GM12864 (cell line): ENCODE results near the gene ATG16L2.
"Not testable (repeated sequence)": the region's sequence is repeated elsewhere in the genome, so short reads cannot be mapped to it uniquely, and the experiment has no call there.

Experiments
- DNase-seq: peaks from one replicate; pipeline ENCODE4 v3.0.0-alpha.2; 2011; ENCODE audit warnings: low read depth
- H3K4me3 ChIP-seq: 2 replicates; pipeline ENCODE4 v1.5.1; 2011; ENCODE audit warnings: mild to moderate bottlenecking, low read depth, low read length, control low read depth
- CTCF ChIP-seq: IDR thresholded peaks from 2 replicates; pipeline ENCODE4 v1.5.1; 2011; ENCODE audit warnings: low read depth, mild to moderate bottlenecking, moderate library complexity, low read length, control low read depth, inconsistent platforms; ENCODE audit errors: missing control alignments

Gene ATG16L2

DNA sequence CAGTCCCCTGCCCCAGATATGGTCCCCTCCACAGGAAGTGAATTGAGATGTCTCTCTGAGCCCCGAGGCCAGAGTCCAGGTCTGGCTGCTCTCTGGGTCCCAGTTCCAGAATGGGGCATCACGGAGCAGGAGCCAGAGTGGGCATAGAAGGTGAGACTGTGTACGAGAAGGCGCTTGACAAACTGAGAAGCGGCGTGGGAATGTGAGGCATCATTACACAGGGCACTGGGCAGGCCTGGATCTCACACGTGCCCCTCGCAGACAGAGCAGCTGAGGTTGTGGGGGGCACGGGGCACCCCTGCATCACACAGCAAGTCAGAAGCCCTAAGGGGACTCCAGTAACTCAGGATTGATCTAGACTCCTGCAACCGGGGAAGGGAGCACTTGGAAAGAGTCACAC is 29.5 kb upstream of the ATG16L2 start:
- TF ChIP-seq CTCF, result no peak
- DNase-seq, result no peak
- no peak overlapping the region for H3K4me3 ChIP-seq

DNA sequence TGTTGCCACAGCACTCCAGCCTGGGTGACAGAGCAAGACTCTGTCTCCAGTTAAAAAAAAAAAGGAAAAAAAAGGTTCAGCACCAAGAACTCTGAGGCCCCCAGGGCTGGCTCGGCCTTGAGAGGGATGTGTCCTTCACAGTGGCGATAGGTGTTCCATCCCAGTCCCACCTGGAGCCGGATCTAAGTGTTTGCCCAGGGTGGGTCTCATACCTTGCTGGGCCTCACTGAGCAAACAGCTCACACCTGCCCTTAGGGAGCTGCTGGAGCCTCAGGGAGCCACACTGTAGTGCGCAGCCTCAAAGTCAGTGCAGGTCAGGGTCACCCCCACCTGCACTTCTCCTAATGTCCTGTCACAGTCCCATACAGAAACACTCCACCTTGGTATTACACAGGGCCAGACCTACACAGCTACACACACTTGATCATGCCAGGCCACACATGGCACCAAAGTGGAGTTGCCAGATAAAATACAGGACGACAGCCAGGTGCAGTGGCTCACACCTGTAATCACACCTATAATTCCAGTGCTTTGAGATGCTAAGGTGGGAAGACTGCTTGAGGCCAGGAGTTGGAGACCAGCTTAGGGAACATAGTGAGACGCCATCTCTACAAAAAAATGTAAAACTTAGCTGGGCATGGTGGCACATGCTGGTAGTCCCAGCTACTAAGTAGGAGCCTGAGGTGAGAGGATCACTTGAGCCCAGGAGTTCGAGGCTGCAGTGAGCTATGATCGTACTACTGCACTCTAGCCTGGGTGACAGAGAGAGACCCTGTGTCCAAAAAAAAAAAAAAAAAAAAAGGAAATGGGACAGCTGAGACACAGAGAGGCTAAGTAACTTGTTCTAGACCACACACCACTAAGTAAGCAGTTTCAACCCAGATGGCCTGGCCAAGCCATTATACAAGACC is 27.7 kb upstream of the ATG16L2 start:
- no peak for TF ChIP-seq CTCF
- DNase-seq, result no peak
- no peak overlapping the region for H3K4me3 ChIP-seq

GRCh38 chr11:72787216-72788104 is 26.8 kb upstream of the ATG16L2 start:
- no peak for DNase-seq

DNA sequence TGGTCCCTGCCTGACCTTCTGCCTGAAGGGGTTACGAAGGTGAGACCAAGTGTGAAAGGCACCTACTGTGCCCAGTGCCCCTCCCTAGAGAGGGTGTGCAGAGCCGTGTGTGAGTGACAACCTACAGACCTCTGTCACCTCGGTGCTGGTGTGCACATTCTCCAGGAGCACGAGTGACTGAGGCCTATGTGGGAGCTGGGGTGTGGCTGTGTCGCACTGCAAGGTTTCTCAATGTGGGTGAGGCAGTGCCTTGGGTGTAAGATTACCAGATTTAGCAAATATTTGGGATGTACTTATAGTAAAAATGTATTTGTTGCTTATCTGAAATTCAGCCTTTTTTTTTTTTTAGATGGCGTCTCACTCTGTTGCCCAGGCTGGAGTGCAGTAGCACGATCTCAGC is 26.0 kb upstream of the ATG16L2 start:
- TF ChIP-seq CTCF, result no peak
- no peak for DNase-seq
- no peak overlapping the region for H3K4me3 ChIP-seq

More at GRCh38 chr11:72787216-72788104, 26.8 kb upstream of the ATG16L2 start:
- peak; percentile 58 for TF ChIP-seq CTCF
- no peak overlapping the region for H3K4me3 ChIP-seq

DNA sequence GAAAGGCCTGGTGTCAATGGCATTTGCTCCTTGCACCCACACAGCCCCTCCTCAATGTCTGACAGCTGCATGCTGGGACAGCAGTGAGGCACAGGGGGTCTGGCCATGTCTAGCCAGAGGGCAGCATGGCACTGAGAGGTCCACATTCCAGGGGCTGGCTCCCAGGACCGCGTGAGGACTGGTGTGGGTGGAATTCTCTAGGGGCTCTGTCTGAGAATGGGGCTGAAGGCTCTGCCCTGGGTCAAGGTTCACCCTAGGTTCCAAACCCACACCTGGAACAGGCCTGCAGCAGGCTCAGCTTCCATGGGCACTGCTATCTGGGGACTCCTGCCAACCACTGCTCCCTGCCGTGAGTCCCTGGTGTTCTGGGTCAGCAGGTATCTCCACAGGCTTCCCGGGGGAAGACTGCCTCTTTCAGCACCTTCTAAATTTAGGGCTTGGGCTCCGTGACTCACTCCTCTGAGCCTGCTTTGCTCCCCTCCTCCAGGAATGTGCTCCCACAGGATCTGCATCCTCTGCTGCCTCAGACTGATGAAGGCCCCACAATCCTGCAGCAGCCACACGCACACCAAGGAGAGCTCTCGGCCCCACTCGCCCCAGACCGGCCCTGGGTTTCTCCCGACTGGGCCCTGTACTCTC is 24.6 kb upstream of the ATG16L2 start:
- no peak for DNase-seq
- TF ChIP-seq CTCF, result no peak
- H3K4me3 ChIP-seq, result no peak overlapping the region

DNA sequence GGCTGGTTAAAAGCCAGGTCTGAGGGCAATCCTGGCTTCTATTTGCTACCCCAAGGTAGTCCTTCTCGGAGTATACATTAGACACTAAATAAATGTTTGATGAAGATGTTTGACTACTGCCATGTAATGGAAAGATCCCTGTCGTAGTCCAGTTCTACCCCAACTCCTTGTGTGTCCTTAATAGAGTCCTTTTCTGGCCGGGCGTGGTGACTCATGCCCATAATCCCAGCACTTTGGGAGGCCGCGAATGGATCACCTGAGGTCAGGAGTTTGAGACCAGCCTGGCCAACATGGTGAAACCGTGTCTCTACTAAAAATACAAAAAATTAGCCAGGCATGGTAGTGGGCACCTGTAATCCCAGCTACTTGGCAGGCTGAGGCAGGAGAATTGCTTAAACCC is 23.0 kb upstream of the ATG16L2 start:
- H3K4me3 ChIP-seq, DNase-seq: not testable (repeated sequence)
